ENCODE measurements around the gene MAP2K5. TPM values are rescaled to one million over a fixed set of nuclear protein-coding genes. Genes with fewer than 3 reads are reported as not detected.
A peak's percentile ranks its signal among the peaks of the same experiment; 100 is the strongest.

MAP2K5 gene
- total RNA-seq, 1 donor from 2014 or later, result 26.7 TPM

DNA sequence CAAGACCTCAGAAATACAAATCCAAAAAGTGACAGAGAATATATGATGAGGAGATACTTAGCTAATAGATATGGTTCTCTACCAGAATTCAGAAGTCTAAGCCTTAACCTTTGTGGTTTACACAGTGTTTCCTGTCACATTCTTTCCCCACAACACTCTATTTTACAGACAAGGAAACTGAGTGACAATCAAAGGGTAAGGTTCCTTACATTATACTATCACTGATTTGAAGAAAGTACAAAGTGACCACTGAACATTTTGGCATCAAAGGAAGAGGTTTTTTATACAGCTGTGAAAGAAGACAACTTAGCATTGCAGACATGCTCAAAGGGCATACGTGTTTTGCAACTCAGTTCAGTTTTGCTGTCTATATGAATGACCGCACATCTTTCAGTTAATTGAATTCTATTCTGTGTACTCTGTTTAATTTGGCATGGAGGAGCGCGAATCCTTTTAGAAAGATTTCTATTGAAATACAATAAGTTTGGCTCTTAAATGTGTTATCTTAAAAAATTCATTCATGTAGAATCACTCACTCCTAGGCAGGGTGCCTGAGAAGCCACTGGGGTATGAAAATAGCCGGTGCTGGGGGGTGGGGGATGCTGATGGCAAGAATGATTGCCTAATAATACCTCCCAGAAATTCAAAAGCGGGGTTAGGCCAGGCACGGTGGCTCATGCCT lies 216.3 kb downstream of the MAP2K5 start:
- intact Hi-C loops (cut with micrococcal nuclease), result no loop called here
- CTCF ChIA-PET, result no interaction called here
- Mint-ChIP-seq H3K27ac (no peak overlapping the region), H3K9me3 (no peaks in the 10 kb centered on the region), H3K4me1 (peaks cover 41% of the 10 kb centered on the region), H3K36me3 (ENCODE audit: low read depth) (no peaks in the 10 kb centered on the region), H3K4me3 (no peak overlapping the region), H3K27me3 (no peaks in the 10 kb centered on the region)
- TF ChIP-seq CTCF (IDR thresholded peaks at IDR 0.05), result no peak
- POLR2A ChIA-PET, result no interaction called here
- DNase-seq, result no peak
- no peak for ATAC-seq (ENCODE audit: low read depth)

GRCh38 chr15:67760901-67761300 lies 218.4 kb downstream of the MAP2K5 start:
- no peaks in the 10 kb centered on the region for H3K9me3 Mint-ChIP-seq
- H3K4me1 Mint-ChIP-seq, result peaks cover 48% of the 10 kb centered on the region
- ChIA-PET POLR2A (no interaction called here), CTCF (no interaction called here)
- H3K4me3 Mint-ChIP-seq, result no peak overlapping the region
- no peak overlapping the region for H3K27ac Mint-ChIP-seq
- ATAC-seq (ENCODE audit: low read depth) (no peak), DNase-seq (no peak)
- no peak for TF ChIP-seq CTCF (IDR thresholded peaks at IDR 0.05)
- intact Hi-C loops (cut with micrococcal nuclease), result no loop called here
- no peaks in the 10 kb centered on the region for H3K36me3 Mint-ChIP-seq (ENCODE audit: low read depth)
- no peaks in the 10 kb centered on the region for H3K27me3 Mint-ChIP-seq

GRCh38 chr15:67761343-67761742 lies 218.8 kb downstream of the MAP2K5 start:
- H3K27me3 Mint-ChIP-seq, result no peaks in the 10 kb centered on the region
- no peaks in the 10 kb centered on the region for H3K36me3 Mint-ChIP-seq (ENCODE audit: low read depth)
- H3K27ac Mint-ChIP-seq, result no peak overlapping the region
- H3K9me3 Mint-ChIP-seq, result no peaks in the 10 kb centered on the region
- no peak overlapping the region for H3K4me3 Mint-ChIP-seq
- ATAC-seq (ENCODE audit: low read depth) (no peak), DNase-seq (no peak)
- TF ChIP-seq CTCF (IDR thresholded peaks at IDR 0.05), result no peak
- peaks cover 53% of the 10 kb centered on the region for H3K4me1 Mint-ChIP-seq
- intact Hi-C loops (cut with micrococcal nuclease), result no loop called here
- ChIA-PET CTCF (no interaction called here), POLR2A (no interaction called here)

GRCh38 chr15:67762610-67763368 lies 220.3 kb downstream of the MAP2K5 start:
- Mint-ChIP-seq H3K4me1 (peaks cover 67% of the 10 kb centered on the region), H3K27ac (peak overlapping the region; percentile 65), H3K27me3 (no peaks in the 10 kb centered on the region), H3K36me3 (ENCODE audit: low read depth) (no peaks in the 10 kb centered on the region), H3K4me3 (peak overlapping the region; percentile 66), H3K9me3 (no peaks in the 10 kb centered on the region)
- no peak for TF ChIP-seq CTCF (IDR thresholded peaks at IDR 0.05)
- ChIA-PET POLR2A (no interaction called here), CTCF (interaction anchor here (1.0 to 1.2 kb wide), 2 partner anchors 9 to 20 kb away, joined by 3 read pairs; no protein-coding TSS in a partner anchor)
- DNase-seq (no peak), ATAC-seq (ENCODE audit: low read depth) (peak; percentile 82)
- intact Hi-C loops (cut with micrococcal nuclease), result loop anchor here (2.0 kb wide), 1 partner anchor 20 kb away; no protein-coding TSS in a partner anchor

GRCh38 chr15:67765701-67766100 lies 223.2 kb downstream of the MAP2K5 start:
- Mint-ChIP-seq H3K9me3 (no peaks in the 10 kb centered on the region), H3K36me3 (ENCODE audit: low read depth) (peaks cover 3% of the 10 kb centered on the region), H3K4me3 (no peak overlapping the region), H3K4me1 (peaks cover 60% of the 10 kb centered on the region), H3K27me3 (no peaks in the 10 kb centered on the region), H3K27ac (no peak overlapping the region)
- no peak for TF ChIP-seq CTCF (IDR thresholded peaks at IDR 0.05)
- POLR2A ChIA-PET, result interaction anchor here (1.0 kb wide), 1 partner anchor 14 kb away, joined by 4 read pairs; no protein-coding TSS in a partner anchor
- ATAC-seq (ENCODE audit: low read depth) (no peak), DNase-seq (no peak)
- intact Hi-C loops (cut with micrococcal nuclease), result no loop called here
- CTCF ChIA-PET, result interaction anchor here (1.4 kb wide), 1 partner anchor 10 kb away, joined by 3 read pairs; no protein-coding TSS in a partner anchor
